ENCODE results near the gene SLC1A7.

- no peak for TF ChIP-seq POLR2A (IDR thresholded peaks at IDR 0.05; ENCODE audit: borderline replicate concordance, extremely low read depth, insufficient read depth, insufficient read length)
- TF ChIP-seq CBX3 (IDR thresholded peaks at IDR 0.05; ENCODE audit: low read depth): no peak
- TF ChIP-seq CTCF (IDR thresholded peaks at IDR 0.05 in 2 of 3, conservative IDR thresholded peaks at IDR 0.05 in 1 of 3; ENCODE audit: borderline replicate concordance in 1 of 3, insufficient read depth in 1 of 3, low read depth in 2 of 3, low read length in 2 of 3): no peak
- TF ChIP-seq EGR1 (IDR thresholded peaks at IDR 0.05; ENCODE audit: low read depth): no peak
- no peak for TF ChIP-seq RAD21 (IDR thresholded peaks at IDR 0.05; ENCODE audit: low read depth)
- TF ChIP-seq ATF3 (IDR thresholded peaks at IDR 0.05): no peak
- no peak for TF ChIP-seq MAX (IDR thresholded peaks at IDR 0.05)
- TF ChIP-seq REST (IDR thresholded peaks at IDR 0.05; ENCODE audit: low read depth): no peak
- TF ChIP-seq EZH2phosphoT487 (IDR thresholded peaks at IDR 0.05; ENCODE audit: borderline replicate concordance): no peak
- no peak for TF ChIP-seq SP1 (IDR thresholded peaks at IDR 0.05; ENCODE audit: low read depth)
- no peak for TF ChIP-seq SIN3A (IDR thresholded peaks at IDR 0.05; ENCODE audit: low read depth)
Measured at GRCh38 chr1:53122961-53123413, 19.5 kb downstream of the SLC1A7 start.

All from HCT116 (cell line).